Cardiac fibroblast (primary cell): ENCODE measurements around the gene HRAS.

Source experiments
- DNase-seq, 2 donors: peaks; one replicate each; pipeline versions ENCODE4 v3.0.0 to v3.0.0-alpha.2; 2010; ENCODE audit warnings: low read depth in 2 of 2
- H3K4me3 ChIP-seq, 2 donors: replicated peaks in 1 of 2; 1 replicate in 1 of 2; 2 replicates in 1 of 2; pipeline ENCODE4 v1.5.1; 2011; ENCODE audit warnings: low read depth in 2 of 2, low read length in 2 of 2, mild to moderate bottlenecking in 2 of 2, moderate library complexity in 1 of 2
- CTCF ChIP-seq: IDR thresholded peaks from one replicate; pipeline ENCODE4 v1.5.1; 2011; ENCODE audit warnings: low read depth, mild to moderate bottlenecking, low read length, inconsistent platforms

HRAS gene

GRCh38 chr11:499201-500076, 35.9 kb downstream of the HRAS start:
- DNase-seq: no peak
- no peak overlapping the region for H3K4me3 ChIP-seq
- TF ChIP-seq CTCF: no peak

- DNase-seq: no peak
- TF ChIP-seq CTCF: no peak
- H3K4me3 ChIP-seq: no peak overlapping the region
Observed at GRCh38 chr11:498297-499181, 36.8 kb downstream of the HRAS start.

GRCh38 chr11:497565-498296, 37.6 kb downstream of the HRAS start:
- no peak for TF ChIP-seq CTCF
- no peak overlapping the region for H3K4me3 ChIP-seq
- DNase-seq: no peak

- DNase-seq: no peak
- H3K4me3 ChIP-seq: no peak overlapping the region
- TF ChIP-seq CTCF: no peak
Observed at GRCh38 chr11:496834-497564, 38.4 kb downstream of the HRAS start.

GRCh38 chr11:495537-495931, 39.8 kb downstream of the HRAS start:
- TF ChIP-seq CTCF: no peak
- no peak overlapping the region for H3K4me3 ChIP-seq
- DNase-seq: peak in 1 of 2 donors; percentile 28
